Right kidney (tissue), 1 donor: ENCODE measurements around the gene CUX1.
"Not testable (repeated sequence)": the region's sequence is repeated elsewhere in the genome, so short reads cannot be mapped to it uniquely, and the experiment has no call there.

Experiments used
- DNase-seq: peaks from one replicate; pipeline ENCODE4 v3.0.0-alpha.2; 2016

The CUX1 gene

GRCh38 chr7:102101926-102102325, 284.5 kb downstream of the CUX1 start:
- no peak for DNase-seq

DNA sequence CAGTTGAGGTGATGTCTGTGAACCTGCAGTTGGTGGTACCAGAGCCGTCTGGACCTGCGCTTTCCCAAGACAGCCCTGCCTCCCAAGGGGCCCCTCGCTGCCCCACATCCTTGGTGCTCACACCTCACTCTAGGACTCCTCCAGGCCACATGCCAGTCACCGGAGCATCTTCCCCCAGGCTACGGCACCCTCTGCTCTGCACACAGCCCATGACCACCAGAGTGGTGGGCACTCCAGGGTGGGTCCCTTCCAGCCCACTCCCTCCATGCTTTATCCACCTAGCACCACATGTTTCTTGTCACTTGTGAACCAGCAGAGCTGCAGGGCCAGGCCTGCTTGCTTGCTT, 285.6 kb downstream of the CUX1 start:
- DNase-seq, result no peak

DNA sequence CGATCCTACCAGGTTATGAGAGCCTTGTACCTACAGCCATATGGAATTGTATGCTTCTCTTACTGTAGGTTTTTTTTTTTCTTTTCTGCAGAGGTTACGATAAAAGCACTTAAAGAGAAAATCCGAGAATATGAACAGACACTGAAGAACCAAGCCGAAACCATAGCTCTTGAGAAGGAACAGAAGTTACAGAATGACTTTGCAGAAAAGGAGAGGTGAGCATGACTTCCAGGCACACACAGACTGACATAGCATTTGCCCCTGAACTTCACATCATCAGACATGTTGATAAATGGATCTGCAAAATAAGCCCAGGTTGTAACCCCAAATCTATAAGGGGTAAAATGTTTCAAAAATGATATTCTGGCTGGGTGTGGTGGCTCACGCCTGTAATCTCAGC, 286.8 kb downstream of the CUX1 start:
- DNase-seq, result no peak

GRCh38 chr7:102106625-102107024, 289.2 kb downstream of the CUX1 start:
- no peak for DNase-seq

DNA sequence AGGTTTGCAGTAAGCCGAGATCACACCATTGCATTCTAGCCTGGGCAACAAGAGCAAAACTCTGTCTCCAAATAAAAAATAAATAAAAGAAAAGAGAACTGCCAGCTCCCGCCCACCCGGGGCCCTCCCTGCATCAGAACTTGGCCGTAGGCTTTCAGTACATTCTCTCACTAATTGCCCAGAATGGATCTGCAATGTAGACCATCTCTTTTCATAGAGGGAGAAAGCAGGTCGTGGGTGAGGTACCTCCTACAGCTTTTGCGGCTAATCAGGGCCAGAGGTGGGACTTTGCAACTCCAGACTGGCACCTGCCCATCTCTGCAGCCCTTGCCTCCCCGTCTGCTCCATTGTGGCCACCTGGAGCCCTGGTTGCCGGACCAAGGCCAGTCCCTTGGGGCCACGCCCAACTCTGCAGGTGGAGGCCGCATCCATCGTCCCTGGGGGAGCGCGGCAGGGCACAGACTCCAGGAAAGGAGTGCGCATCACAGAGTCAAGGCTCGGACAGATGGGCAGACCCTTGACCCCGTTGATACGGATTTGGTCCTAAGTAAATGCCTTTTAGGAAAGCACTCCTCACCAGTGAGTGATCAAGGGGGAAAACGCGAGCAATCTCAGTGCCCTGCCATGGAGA, 290.2 kb downstream of the CUX1 start:
- DNase-seq, result no peak

DNA sequence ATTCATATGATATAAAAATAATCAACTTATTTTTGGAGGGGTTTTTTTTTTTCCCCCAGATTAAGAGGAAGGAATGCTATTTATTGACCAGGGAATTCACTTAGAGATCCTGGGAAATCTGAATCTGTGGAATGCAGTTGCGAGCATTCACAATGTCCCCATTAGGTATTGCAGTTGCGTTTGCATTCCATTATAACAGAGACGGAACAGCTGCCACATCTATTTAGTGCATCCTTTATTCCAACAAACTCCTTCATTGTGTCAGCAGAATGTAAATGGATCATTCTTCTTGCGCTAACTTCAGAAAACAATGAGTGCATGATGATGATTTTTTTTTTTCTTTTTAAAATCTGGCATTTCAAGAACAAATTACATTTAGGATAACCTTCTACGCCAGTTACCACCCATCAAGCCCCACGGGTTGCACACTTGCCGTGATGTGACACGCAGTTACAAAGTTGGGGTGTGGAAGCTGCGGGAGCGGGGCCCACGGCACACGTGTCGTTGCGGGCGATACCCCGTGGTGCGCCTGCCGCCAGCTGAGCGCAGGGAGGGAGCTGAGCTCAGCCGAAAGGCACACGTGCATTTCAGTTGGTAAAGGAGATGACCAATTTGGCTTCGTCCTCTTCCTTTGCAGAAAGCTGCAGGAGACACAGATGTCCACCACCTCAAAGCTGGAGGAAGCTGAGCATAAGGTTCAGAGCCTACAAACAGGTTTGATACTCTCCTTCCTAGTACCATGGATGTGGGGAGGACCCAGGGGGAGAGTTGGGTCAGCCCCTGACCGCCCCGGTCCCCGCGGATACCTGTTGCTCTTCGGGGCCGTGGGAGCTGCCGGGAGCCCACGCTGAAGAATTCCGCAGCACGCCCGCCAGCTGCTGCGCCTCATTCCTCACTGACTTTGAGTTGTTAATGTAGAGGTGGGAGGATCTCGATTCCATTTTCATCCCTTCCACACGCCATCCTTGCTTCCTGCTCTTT, 293.9 kb downstream of the CUX1 start:
- peak; percentile 43 for DNase-seq

DNA sequence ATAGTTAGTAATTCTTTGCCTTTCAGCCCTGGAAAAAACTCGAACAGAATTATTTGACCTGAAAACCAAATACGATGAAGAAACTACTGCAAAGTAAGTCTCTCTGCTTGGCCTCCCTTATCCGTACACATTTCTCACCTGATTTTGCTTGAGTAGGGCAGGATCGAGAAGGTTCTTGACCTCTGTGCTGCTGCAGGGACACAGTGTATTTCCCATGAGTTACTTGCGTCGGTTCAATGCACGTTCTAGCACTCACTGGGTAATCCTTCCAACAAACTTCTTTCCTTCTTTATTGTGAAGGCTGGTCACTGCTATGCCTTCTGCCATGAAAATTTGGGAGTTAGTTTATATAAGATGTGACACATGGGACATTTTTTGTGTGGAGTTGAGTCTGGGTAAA, 297.8 kb downstream of the CUX1 start:
- no peak for DNase-seq

- DNase-seq, result no peak
Observed at GRCh38 chr7:102115931-102116330, 298.5 kb downstream of the CUX1 start.

GRCh38 chr7:102117743-102118142, 300.3 kb downstream of the CUX1 start:
- no peak for DNase-seq

GRCh38 chr7:102119213-102119651, 301.8 kb downstream of the CUX1 start:
- DNase-seq, result no peak

GRCh38 chr7:102119925-102120324, 302.5 kb downstream of the CUX1 start:
- DNase-seq, result no peak

- no peak for DNase-seq
Observed at GRCh38 chr7:102120666-102121195, 303.3 kb downstream of the CUX1 start.

DNA sequence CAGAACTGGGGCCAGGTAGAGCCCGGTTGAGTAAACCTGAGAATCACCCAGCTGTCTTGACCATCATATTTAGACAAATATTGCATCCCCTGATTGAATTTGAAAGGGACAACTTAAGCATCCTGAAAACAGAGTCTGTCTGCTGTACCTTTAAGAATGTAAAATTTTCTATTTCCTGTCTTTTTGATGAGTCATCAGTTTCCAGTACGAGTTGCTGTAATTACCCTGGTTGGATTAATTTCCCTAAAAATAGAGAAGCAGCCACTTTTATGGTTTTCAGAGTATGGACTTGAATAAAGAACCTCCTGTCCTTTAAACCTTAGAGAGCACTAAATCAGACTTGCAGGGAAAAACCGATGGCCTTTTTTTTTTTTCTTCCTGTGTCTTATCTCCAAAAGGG, 304.6 kb downstream of the CUX1 start:
- DNase-seq, result no peak

DNA sequence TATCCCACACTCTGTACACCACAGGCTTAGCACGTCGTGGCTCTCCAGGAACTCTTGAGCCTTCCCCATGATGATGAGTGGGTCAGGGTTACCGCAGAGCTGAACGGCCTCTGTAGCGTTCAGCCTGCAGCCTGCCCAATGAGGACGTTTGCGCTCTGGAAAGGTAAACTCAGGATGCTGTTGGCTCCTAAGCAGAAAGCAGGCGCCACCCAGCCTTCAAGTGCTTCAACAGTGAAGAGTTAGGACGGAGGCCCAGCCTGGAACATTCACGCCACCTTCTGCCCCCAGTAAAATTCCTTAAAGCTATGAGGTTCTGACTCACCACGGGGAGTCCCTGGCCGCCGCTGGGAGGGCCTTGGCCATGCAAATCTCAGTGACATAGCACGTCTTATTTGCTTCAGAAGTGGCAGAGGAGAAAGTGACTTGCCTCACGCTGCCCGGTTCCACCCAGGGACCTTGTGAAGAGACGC, 307.7 kb downstream of the CUX1 start:
- DNase-seq, result no peak

DNA sequence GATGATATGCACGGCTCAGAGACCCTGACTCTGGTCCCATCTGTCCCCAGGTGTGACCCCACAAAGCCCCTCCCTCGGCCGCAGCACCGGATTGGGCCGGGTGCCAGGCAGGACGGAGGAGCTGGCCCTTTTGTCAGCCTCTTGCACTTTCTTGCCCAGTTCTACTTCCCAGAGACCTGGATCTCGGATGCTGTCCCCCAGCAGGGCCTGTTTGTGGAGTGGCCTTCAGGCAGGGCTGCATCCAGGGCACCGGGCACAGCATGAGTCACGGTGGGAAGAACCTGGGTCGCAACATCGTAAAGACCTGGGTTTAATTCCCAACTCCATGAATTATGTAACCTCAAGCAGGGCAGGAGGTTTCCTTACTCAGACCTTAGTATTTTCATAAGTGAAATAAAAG, 310.9 kb downstream of the CUX1 start:
- DNase-seq, result no peak

DNA sequence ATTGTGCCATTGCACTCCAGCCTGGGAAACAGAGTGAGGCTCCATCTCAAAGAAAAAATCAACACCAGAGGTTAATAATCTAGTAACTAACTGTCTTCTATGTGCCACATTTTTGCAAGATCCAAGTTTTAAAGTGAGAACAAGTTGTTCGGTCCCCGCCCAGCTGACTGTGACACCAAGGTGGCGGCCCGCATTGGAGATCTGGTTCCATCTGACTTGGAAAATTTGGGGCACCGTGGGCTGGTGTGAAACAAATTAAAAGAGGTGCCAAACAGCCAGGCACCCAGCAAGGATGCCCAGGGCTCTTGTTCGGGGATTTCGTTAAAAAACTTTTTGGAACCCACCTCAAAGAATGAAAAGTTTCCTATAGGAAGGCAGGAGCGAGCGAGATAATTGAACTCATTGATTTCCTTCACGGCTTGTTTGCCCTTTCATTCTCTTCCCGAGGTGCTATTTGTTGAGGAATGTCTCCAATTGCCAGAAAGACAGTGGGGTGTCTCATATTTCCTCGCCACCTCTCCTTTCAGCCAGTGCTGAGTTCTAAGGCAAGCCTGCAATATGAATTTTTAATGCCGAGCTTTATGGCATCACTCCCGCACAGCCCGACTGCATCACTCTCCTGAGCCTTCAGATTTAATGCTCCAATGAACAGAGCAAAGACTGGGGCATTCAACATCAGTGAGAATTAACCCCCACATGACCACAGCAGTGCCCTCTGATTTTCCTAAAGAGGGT, 312.4 kb downstream of the CUX1 start:
- no peak for DNase-seq

- DNase-seq, result no peak
Observed at GRCh38 chr7:102132209-102132752, 314.9 kb downstream of the CUX1 start.

- no peak for DNase-seq
Observed at GRCh38 chr7:102138676-102139075, 321.2 kb downstream of the CUX1 start.

GRCh38 chr7:102140952-102141370, 323.5 kb downstream of the CUX1 start:
- DNase-seq, result no peak

- not testable (repeated sequence) for DNase-seq
Observed at GRCh38 chr7:102142433-102142832, 325.0 kb downstream of the CUX1 start.

GRCh38 chr7:102146122-102146521, 328.7 kb downstream of the CUX1 start:
- no peak for DNase-seq

DNA sequence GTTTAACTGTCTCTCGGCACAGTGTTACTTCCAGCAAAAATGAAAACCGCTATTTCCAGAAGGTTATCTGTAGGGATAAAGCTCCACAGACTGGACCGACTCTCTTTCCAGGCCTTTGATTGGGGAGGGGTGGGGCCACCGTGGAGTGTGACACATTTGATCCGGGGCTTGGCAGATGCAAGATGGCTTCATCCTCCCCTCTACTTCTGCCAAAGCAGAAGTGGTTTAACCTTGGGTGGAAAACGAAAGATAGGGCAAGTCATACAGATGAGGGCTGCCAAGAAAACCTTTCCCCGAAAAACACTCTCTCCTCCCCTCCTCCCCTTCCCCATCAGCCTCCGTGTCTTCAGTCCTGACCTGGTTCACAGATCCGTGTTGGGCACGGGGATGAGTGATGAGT, 329.6 kb downstream of the CUX1 start:
- no peak for DNase-seq
